DMS114 treated with DMSO at 0.1 percent for 48 hours (cell line): ENCODE results near the gene PTPRD.
"Not testable (repeated sequence)": the region's sequence is repeated elsewhere in the genome, so short reads cannot be mapped to it uniquely, and the experiment has no call there.

ENCODE experiments used
- DNase-seq: peaks from one replicate; lab custom pipeline; 2025; ENCODE audit not compliant: unreplicated experiment; lab: John Stamatoyannopoulos, UW

The PTPRD gene

GRCh38 chr9:9387511-9388115 is 1225.2 kb downstream of the PTPRD start:
- DNase-seq = no peak

DNA sequence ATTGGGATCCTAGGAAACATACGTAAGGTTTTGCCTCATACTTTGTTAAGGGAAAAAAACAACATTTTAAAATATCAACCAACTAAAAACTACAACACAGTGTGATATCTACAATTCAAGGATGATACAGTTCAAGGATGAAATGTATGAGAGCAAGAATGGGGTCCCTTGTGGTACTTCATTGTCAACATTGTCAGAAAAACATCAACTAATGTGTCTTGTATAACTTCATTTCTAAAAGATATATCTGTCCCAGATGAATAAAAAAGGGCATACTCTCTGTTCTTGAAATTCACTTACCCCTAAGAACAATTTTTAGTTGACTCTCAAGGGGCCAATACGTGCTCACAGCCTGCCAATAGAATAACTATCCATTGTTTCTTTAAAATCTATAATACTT is 1250.5 kb downstream of the PTPRD start:
- no peak for DNase-seq

DNA sequence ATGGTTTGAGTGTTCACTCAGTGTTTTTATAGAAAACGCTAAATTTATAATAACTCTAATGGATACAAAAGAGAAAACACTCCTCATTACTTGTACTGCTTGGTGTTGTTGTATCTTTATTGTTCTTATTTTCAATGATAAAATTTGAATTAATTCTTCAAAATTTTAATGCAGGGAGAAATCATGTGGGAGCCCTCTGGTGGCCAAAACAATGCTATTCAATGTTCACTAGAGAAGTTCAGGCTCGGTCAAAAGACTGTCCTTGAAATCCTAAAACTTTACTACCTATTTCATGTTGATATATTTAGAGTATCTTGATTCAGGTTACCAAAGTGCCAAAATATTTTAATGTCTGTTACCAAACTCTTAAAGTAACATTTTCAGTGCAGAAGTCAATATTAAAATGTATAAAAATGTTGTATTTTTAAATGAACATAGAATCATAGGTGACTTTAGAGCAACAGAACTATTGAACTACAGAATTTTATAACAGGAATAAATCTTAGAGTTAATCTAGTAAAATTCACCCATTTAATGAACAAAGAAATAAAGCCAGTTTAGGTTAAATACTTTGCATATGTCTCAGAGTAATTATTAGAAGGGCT is 1259.8 kb downstream of the PTPRD start:
- no peak for DNase-seq

GRCh38 chr9:9341203-9341602 is 1271.6 kb downstream of the PTPRD start:
- no peak for DNase-seq

GRCh38 chr9:9337129-9337528 is 1275.7 kb downstream of the PTPRD start:
- DNase-seq = no peak

- no peak for DNase-seq
Measured at GRCh38 chr9:9326749-9327148, 1286.1 kb downstream of the PTPRD start.

DNA sequence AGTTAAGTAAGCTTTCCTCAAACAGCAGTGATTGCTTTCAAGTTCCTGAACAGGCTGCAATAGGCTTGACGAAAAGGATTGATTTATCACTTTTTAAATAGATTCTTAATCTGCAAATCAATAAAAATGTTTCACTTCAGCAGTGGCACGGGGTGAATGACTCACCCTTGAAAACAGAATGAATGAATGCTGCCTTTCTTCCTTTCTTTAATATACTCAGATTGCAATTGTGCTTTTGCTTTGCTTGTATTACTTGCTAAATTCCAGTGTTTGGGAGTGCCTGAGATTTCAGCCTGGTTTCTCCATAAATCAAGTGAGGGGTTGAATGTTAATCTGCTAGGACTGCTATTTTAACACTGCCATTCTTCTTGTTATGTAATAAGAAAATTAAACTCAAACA is 1293.8 kb downstream of the PTPRD start:
- no peak for DNase-seq

DNA sequence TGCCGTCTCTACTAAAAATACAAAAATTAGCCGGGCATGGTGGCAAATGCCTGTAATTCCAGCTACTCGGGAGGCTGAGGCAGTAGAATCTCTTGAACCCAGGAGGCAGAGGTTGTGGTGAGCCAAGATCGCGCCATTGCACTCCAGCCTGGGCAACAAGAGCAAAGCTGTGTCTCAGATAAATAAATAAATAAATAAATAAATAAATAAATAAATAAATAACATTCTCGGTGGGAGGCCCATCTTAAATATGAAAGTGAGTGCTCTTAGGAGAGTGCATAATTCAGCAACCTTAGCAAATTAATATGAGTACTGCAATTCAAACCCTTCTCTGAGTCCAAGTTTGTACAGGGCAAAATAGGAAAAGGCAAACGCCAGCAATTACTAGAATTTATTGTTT is 1302.1 kb downstream of the PTPRD start:
- DNase-seq = not testable (repeated sequence)

- no peak for DNase-seq
Measured at GRCh38 chr9:9305600-9305999, 1307.2 kb downstream of the PTPRD start.

- no peak for DNase-seq
Measured at GRCh38 chr9:9299134-9299533, 1313.7 kb downstream of the PTPRD start.

- no peak for DNase-seq
Measured at GRCh38 chr9:9286001-9286400, 1326.8 kb downstream of the PTPRD start.

DNA sequence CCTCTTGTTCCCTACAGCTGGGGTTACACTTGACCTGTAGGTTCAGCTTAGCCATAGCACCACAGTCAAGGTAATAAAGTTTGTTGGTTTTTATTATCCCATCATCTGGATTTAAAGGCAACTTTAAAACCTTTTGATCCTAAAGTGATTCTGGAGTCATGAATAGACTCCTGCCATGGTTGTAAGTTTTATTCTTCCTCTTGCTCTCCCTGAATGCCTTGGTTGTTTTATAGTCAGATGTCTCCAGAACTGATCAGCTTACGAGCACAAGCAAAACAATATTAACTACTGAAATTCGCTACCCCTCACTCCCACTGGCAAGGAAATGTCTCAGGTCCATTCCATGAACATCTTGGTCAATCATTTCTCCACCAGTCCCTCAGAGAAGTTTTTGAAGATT is 1328.6 kb downstream of the PTPRD start:
- DNase-seq = no peak

GRCh38 chr9:9283159-9283986 is 1329.4 kb downstream of the PTPRD start:
- no peak for DNase-seq

- DNase-seq = no peak
Measured at GRCh38 chr9:9275601-9276000, 1337.2 kb downstream of the PTPRD start.

DNA sequence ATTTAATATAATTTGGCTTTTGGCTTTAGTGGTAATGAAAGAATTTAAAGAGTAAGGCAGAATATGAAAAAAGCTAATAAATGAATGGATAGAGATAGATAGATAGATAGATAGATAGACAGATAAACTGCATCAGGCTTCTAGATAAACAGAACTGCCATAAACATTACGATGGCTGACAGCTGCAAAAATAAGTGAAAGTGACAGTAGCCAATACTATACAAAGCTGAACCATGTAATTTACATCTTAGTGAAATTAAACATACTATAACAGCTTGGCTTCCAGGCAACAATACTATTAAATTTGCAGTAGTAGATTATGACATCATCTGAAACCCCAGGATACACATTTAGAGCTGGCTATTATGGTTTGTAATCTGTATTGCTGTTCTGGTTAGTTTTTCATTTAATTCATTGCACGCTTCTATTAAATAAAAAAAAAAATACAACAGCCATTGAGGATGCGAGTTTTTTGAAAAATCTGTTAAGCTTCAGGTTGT is 1354.8 kb downstream of the PTPRD start:
- DNase-seq = no peak

GRCh38 chr9:9246726-9247125 is 1366.1 kb downstream of the PTPRD start:
- DNase-seq = no peak

GRCh38 chr9:9231946-9232345 is 1380.9 kb downstream of the PTPRD start:
- DNase-seq = no peak

DNA sequence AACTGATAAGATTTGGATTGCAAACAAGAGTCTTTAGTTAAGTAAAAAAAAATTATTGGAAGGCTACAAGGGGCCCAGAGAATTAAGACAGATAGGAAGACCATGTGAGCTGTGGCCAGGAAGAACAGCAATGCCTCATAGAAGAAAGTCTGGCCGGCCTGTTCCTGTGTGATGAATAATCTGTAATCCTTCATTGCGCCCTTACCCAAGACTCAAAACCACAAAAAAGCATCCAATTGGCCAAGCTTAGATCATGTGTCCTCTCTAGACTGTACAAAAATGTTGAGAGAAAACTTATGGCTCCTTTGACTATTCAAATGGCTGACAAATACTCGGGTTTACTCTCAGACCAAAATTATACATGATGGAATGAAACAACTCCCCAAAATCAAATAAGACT is 1383.5 kb downstream of the PTPRD start:
- no peak for DNase-seq

DNA sequence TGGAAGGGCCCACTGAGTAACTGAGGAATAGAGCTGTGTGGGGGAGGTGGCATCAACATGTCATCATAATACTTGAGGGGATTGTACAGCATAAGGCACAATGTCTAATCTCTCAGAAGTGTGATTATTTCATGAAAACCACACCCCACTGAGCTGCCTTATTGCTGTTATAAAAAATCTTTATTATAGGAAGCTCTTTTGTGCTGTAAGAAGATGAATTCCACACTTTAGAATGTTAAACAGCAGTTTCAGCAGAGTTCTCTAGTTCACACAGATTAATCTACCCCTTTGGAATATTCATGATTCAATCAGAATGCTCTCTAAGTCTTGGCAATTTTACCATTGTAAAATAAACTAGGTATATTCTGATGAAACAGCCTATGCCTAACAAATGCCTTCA is 1389.6 kb downstream of the PTPRD start:
- no peak for DNase-seq

- DNase-seq = no peak
Measured at GRCh38 chr9:9222730-9223129, 1390.1 kb downstream of the PTPRD start.

- DNase-seq = no peak
Measured at GRCh38 chr9:9216934-9217333, 1395.9 kb downstream of the PTPRD start.

DNA sequence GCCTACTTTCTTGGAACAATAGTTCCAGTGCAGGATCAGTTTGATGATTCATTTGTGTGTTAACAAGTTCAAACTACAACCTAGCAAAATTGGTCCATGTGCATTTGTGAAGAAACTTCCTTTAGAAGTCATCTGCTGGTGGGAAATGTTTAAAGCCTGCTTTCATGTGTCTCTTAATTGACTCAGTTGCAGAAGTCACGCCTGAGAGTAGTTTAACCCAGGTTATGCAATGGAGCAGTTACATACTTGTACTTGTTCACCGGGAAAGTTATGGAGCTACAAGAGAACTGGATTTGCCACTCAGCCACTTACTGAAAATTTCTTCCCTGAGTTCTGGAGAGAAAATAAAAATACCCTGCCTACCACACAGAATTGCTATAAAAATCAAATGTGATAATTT is 1397.8 kb downstream of the PTPRD start:
- no peak for DNase-seq
